GM19324 (cell line): ENCODE results near the gene MECP2.

ENCODE experiments used
- ATAC-seq: cut with Tn5 transposase; IDR thresholded peaks from one replicate; pipeline ENCODE4 v1.9.1; 2021; ENCODE audit warnings: mild to moderate bottlenecking, moderate library complexity; ENCODE audit not compliant: unreplicated experiment, low FRiP score

Gene MECP2

GRCh38 chrX:153973127-153974002 lies 124.2 kb downstream of the MECP2 start:
- no peak for ATAC-seq

GRCh38 chrX:153972368-153973126 lies 125.0 kb downstream of the MECP2 start, which contains the start of gene TMEM187:
Gene TMEM187, plus strand, starts transcription at chrX:153972754. Its CDS starts 9,309 bp downstream, at chrX:153982063.
- ATAC-seq = peak; percentile 69
